NCI-H748 (cell line): ENCODE results near the gene EPPIN.
"Not testable (repeated sequence)": the region's sequence is repeated elsewhere in the genome, so short reads cannot be mapped to it uniquely, and the experiment has no call there.

ENCODE experiments used
- DNase-seq: peaks from one replicate; lab custom pipeline; 2025; ENCODE audit not compliant: unreplicated experiment; lab: John Stamatoyannopoulos, UW

EPPIN gene

GRCh38 chr20:45547206-45547770 is at the start of gene EPPIN:
Gene EPPIN, minus strand, starts transcription at chr20:45547401. Its CDS starts 44 bp downstream, at chr20:45547357.
- DNase-seq, result no peak

- DNase-seq, result no peak
Measured at GRCh38 chr20:45595235-45595634, 48.0 kb upstream of the EPPIN start.

GRCh38 chr20:45593498-45593897 is 46.3 kb upstream of the EPPIN start:
- no peak for DNase-seq

- peak; percentile 42 for DNase-seq
Measured at GRCh38 chr20:45592574-45593189, 45.5 kb upstream of the EPPIN start.

GRCh38 chr20:45589725-45590124 is 42.5 kb upstream of the EPPIN start:
- DNase-seq, result no peak

GRCh38 chr20:45588800-45589199 is 41.6 kb upstream of the EPPIN start:
- no peak for DNase-seq

- not testable (repeated sequence) for DNase-seq
Measured at GRCh38 chr20:45585986-45586385, 38.8 kb upstream of the EPPIN start.

- not testable (repeated sequence) for DNase-seq
Measured at GRCh38 chr20:45584294-45584693, 37.1 kb upstream of the EPPIN start.

- DNase-seq, result no peak
Measured at GRCh38 chr20:45583502-45583901, 36.3 kb upstream of the EPPIN start.

- DNase-seq, result no peak
Measured at GRCh38 chr20:45581702-45582101, 34.5 kb upstream of the EPPIN start.

GRCh38 chr20:45579184-45579583 is 32.0 kb upstream of the EPPIN start, which contains the start of gene WFDC8:
Gene WFDC8, minus strand, starts transcription at chr20:45579284. Its CDS starts 37 bp downstream, at chr20:45579247.
- DNase-seq, result no peak

GRCh38 chr20:45578231-45578630 is 31.0 kb upstream of the EPPIN start:
- DNase-seq, result no peak

GRCh38 chr20:45576995-45577394 is 29.8 kb upstream of the EPPIN start:
- no peak for DNase-seq

- DNase-seq, result no peak
Measured at GRCh38 chr20:45575931-45576330, 28.7 kb upstream of the EPPIN start.

GRCh38 chr20:45569650-45570049 is 22.4 kb upstream of the EPPIN start:
- not testable (repeated sequence) for DNase-seq

GRCh38 chr20:45564760-45565276 is 17.6 kb upstream of the EPPIN start:
- no peak for DNase-seq

GRCh38 chr20:45555198-45555597 is 8.0 kb upstream of the EPPIN start:
- no peak for DNase-seq

- DNase-seq, result peak; percentile 17
Measured at GRCh38 chr20:45552456-45552855, 5.3 kb upstream of the EPPIN start.

- no peak for DNase-seq
Measured at GRCh38 chr20:45550765-45551164, 3.6 kb upstream of the EPPIN start.

GRCh38 chr20:45548410-45548809 is 1.2 kb upstream of the EPPIN start:
- DNase-seq, result no peak

GRCh38 chr20:45545754-45546453 is 1.3 kb downstream of the EPPIN start:
- DNase-seq, result peak; percentile 12

- DNase-seq, result no peak
Measured at GRCh38 chr20:45545351-45545750, 1.9 kb downstream of the EPPIN start.
